ENCODE measurements around the gene PARD6A.

Gene PARD6A

GRCh38 chr16:67654403-67654911 lies 6.3 kb upstream of the PARD6A start:
- no peak overlapping the region for H3K4me3 ChIP-seq (IDR thresholded peaks at IDR 0.05; ENCODE audit: insufficient read depth, low read depth, low read length)
- H3K27ac ChIP-seq = no peak overlapping the region
- no peaks in the 10 kb centered on the region for H3K79me2 ChIP-seq (ENCODE audit: insufficient read depth, low read depth)
- TF ChIP-seq CTCF (conservative IDR thresholded peaks at IDR 0.05; ENCODE audit: low read depth, low read length) = no peak
- H3K4me2 ChIP-seq = no peak overlapping the region
- H2AFZ ChIP-seq (ENCODE audit: low read depth) = no peak overlapping the region
- H3K9ac ChIP-seq = no peak overlapping the region
- H3K27me3 ChIP-seq (ENCODE audit: insufficient read depth, low read depth) = no peaks in the 10 kb centered on the region
- H4K20me1 ChIP-seq (ENCODE audit: insufficient read depth) = no peaks in the 10 kb centered on the region
- H3K4me1 ChIP-seq (ENCODE audit: low read depth, poor library complexity, severe bottlenecking) = peaks cover 3% of the 10 kb centered on the region
- H3K36me3 ChIP-seq (ENCODE audit: insufficient read depth) = no peaks in the 10 kb centered on the region; the same call in 1 of the 2 replicates

- Histone ChIP-seq H3K27me3 (ENCODE audit: insufficient read depth, low read depth) (no peaks in the 10 kb centered on the region), H3K9ac (no peak overlapping the region), H3K36me3 (ENCODE audit: insufficient read depth) (no peaks in the 10 kb centered on the region), H3K4me2 (no peak overlapping the region), H3K4me3 (IDR thresholded peaks at IDR 0.05; ENCODE audit: insufficient read depth, low read depth, low read length) (no peak overlapping the region), H4K20me1 (ENCODE audit: insufficient read depth) (no peaks in the 10 kb centered on the region), H3K79me2 (ENCODE audit: insufficient read depth, low read depth) (no peaks in the 10 kb centered on the region), H3K27ac (no peak overlapping the region), H2AFZ (ENCODE audit: low read depth) (no peak overlapping the region), H3K4me1 (ENCODE audit: low read depth, poor library complexity, severe bottlenecking) (peaks cover 3% of the 10 kb centered on the region)
- no peak for TF ChIP-seq CTCF (conservative IDR thresholded peaks at IDR 0.05; ENCODE audit: low read depth, low read length)
Measured at GRCh38 chr16:67655363-67655762, 5.4 kb upstream of the PARD6A start.

GRCh38 chr16:67656344-67657016 lies 4.3 kb upstream of the PARD6A start:
- Histone ChIP-seq H3K36me3 (ENCODE audit: insufficient read depth) (no peaks in the 10 kb centered on the region), H3K79me2 (ENCODE audit: insufficient read depth, low read depth) (no peaks in the 10 kb centered on the region), H3K4me2 (no peak overlapping the region), H3K4me1 (ENCODE audit: low read depth, poor library complexity, severe bottlenecking) (peaks cover 7% of the 10 kb centered on the region), H2AFZ (ENCODE audit: low read depth) (no peak overlapping the region), H3K27me3 (ENCODE audit: insufficient read depth, low read depth) (no peaks in the 10 kb centered on the region), H3K27ac (no peak overlapping the region), H3K9ac (no peak overlapping the region), H3K4me3 (IDR thresholded peaks at IDR 0.05; ENCODE audit: insufficient read depth, low read depth, low read length) (no peak overlapping the region), H4K20me1 (ENCODE audit: insufficient read depth) (no peaks in the 10 kb centered on the region)
- TF ChIP-seq CTCF (conservative IDR thresholded peaks at IDR 0.05; ENCODE audit: low read depth, low read length) = no peak

- no peak overlapping the region for H3K27ac ChIP-seq
- no peak overlapping the region for H3K4me2 ChIP-seq
- no peaks in the 10 kb centered on the region for H4K20me1 ChIP-seq (ENCODE audit: insufficient read depth)
- no peak overlapping the region for H3K9ac ChIP-seq
- no peak overlapping the region for H3K4me3 ChIP-seq (IDR thresholded peaks at IDR 0.05; ENCODE audit: insufficient read depth, low read depth, low read length)
- H3K79me2 ChIP-seq (ENCODE audit: insufficient read depth, low read depth) = no peaks in the 10 kb centered on the region
- H3K4me1 ChIP-seq (ENCODE audit: low read depth, poor library complexity, severe bottlenecking) = peaks cover 7% of the 10 kb centered on the region
- H2AFZ ChIP-seq (ENCODE audit: low read depth) = no peak overlapping the region
- H3K27me3 ChIP-seq (ENCODE audit: insufficient read depth, low read depth) = no peaks in the 10 kb centered on the region
- no peak for TF ChIP-seq CTCF (conservative IDR thresholded peaks at IDR 0.05; ENCODE audit: low read depth, low read length)
- no peaks in the 10 kb centered on the region for H3K36me3 ChIP-seq (ENCODE audit: insufficient read depth)
Measured at GRCh38 chr16:67657017-67657608, 3.6 kb upstream of the PARD6A start.
